ENCODE results near the gene ZNF605. TPM values are rescaled to one million over a fixed set of nuclear protein-coding genes. Genes with fewer than 3 reads are reported as not detected.
"Not testable (repeated sequence)": the region's sequence is repeated elsewhere in the genome, so short reads cannot be mapped to it uniquely, and the experiment has no call there.

Gene ZNF605
- total RNA-seq, 2 donors from 2014 or later = 9.6 to 12.7 TPM

GRCh38 chr12:132886529-132887477 is 69.3 kb downstream of the ZNF605 start:
- DNase-seq (ENCODE audit: low spot score) = no peak
- no peaks in the 10 kb centered on the region for H3K36me3 ChIP-seq
- no peaks in the 10 kb centered on the region for H3K27me3 ChIP-seq (replicated peaks; ENCODE audit: insufficient read depth)
- intact Hi-C loops (cut with DNase I) = loop anchor here (5.0 kb wide), 1 partner anchor 60 kb away; the partner anchor contains the start of gene GOLGA3
- peak overlapping the region; percentile 8 to 51 for H3K27ac ChIP-seq
- 9% methylated on average over 59 of the region's 64 CpGs for WGBS
- peak overlapping the region; percentile 59 to 73 for H3K4me3 ChIP-seq
- no peaks in the 10 kb centered on the region for H3K9me3 ChIP-seq
- TF ChIP-seq CTCF (IDR thresholded peaks at IDR 0.05) = no peak
- no peak for TF ChIP-seq POLR2A (IDR thresholded peaks at IDR 0.05)
- TF ChIP-seq POLR2AphosphoS5 (IDR thresholded peaks at IDR 0.05) = no peak
- H3K4me1 ChIP-seq (replicated peaks) = no peaks in the 10 kb centered on the region

DNA sequence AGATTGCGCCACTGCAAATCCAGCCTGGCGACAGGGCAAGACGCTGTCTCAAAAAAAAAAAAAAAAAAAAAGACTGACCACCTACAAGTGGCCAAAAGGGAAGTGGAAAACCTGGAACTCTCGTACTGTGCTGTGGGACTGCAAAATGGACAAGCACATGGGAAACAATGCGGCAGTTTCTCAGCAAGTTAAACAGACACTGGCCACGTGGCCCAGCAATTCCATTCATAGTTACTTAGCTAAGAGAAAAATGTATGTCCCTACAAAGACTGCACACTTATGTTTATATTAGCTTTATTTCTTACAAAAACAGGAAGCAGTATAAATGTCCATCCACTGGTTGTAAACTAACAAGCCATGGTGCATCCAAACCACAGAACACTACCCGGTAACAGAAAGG is 74.3 kb downstream of the ZNF605 start:
- 68% methylated on average over 7 of the region's 7 CpGs for WGBS
- no peak for TF ChIP-seq CTCF (IDR thresholded peaks at IDR 0.05)
- TF ChIP-seq POLR2AphosphoS5 (IDR thresholded peaks at IDR 0.05) = peak; percentile 11
- TF ChIP-seq POLR2A (IDR thresholded peaks at IDR 0.05) = no peak

DNA sequence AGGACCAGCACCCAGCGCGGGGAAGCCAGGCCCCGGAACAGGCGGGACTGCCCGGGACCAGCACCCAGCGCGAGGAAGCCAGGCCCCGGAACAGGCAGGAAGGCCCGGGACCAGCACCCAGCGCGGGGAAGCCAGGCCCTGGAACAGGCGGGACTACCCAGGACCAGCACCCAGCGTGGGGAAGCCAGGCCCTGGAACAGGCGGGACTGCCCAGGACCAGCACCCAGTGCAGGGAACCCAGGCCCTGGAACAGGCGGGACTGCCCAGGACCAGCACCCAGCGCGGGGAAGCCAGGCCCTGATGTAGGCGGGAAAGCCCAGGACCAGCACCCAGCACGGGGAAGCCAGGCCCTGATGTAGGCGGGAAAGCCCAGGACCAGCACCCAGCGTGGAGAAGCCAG is 81.5 kb downstream of the ZNF605 start:
- H3K4me3 ChIP-seq; intact Hi-C loops (cut with DNase I); H3K9me3 ChIP-seq; H3K27ac ChIP-seq; H3K4me1 ChIP-seq (replicated peaks); DNase-seq (ENCODE audit: low spot score); H3K27me3 ChIP-seq (replicated peaks; ENCODE audit: insufficient read depth); H3K36me3 ChIP-seq: not testable (repeated sequence)
- WGBS = 93% methylated on average over 21 of the region's 21 CpGs

More for the DNA sequence above, 74.3 kb downstream of the ZNF605 start:
- H3K4me1 ChIP-seq (replicated peaks) = no peaks in the 10 kb centered on the region
- intact Hi-C loops (cut with DNase I) = no loop called here
- no peaks in the 10 kb centered on the region for H3K9me3 ChIP-seq
- no peak for DNase-seq (ENCODE audit: low spot score)
- no peak overlapping the region for H3K27ac ChIP-seq
- no peaks in the 10 kb centered on the region for H3K27me3 ChIP-seq (replicated peaks; ENCODE audit: insufficient read depth)
- H3K36me3 ChIP-seq = no peaks in the 10 kb centered on the region
- H3K4me3 ChIP-seq = no peak overlapping the region

GRCh38 chr12:132874175-132874574 is 81.9 kb downstream of the ZNF605 start:
- TF ChIP-seq CTCF (IDR thresholded peaks at IDR 0.05) = no peak
- TF ChIP-seq POLR2AphosphoS5 (IDR thresholded peaks at IDR 0.05) = no peak
- TF ChIP-seq POLR2A (IDR thresholded peaks at IDR 0.05) = no peak
- Histone ChIP-seq H3K27ac (no peak overlapping the region), H3K27me3 (replicated peaks; ENCODE audit: insufficient read depth) (no peaks in the 10 kb centered on the region), H3K4me3 (no peak overlapping the region), H3K36me3 (no peaks in the 10 kb centered on the region), H3K4me1 (replicated peaks) (no peaks in the 10 kb centered on the region), H3K9me3 (no peaks in the 10 kb centered on the region)
- intact Hi-C loops (cut with DNase I) = no loop called here
- WGBS = 97% methylated on average over 11 of the region's 11 CpGs
- no peak for DNase-seq (ENCODE audit: low spot score)

- Histone ChIP-seq H3K27ac (no peak overlapping the region), H3K9me3 (no peaks in the 10 kb centered on the region), H3K27me3 (replicated peaks; ENCODE audit: insufficient read depth) (no peaks in the 10 kb centered on the region), H3K4me3 (no peak overlapping the region), H3K4me1 (replicated peaks) (no peaks in the 10 kb centered on the region), H3K36me3 (no peaks in the 10 kb centered on the region)
- WGBS = 96% methylated on average over 10 of the region's 10 CpGs
- DNase-seq (ENCODE audit: low spot score) = no peak
- intact Hi-C loops (cut with DNase I) = no loop called here
- TF ChIP-seq CTCF (IDR thresholded peaks at IDR 0.05) = no peak
- no peak for TF ChIP-seq POLR2AphosphoS5 (IDR thresholded peaks at IDR 0.05)
- no peak for TF ChIP-seq POLR2A (IDR thresholded peaks at IDR 0.05)
These were observed 82.4 kb downstream of the ZNF605 start for GRCh38 chr12:132873724-132874123.

Data from prostate gland (tissue), 2 donors.